IMR-90 (cell line): ENCODE measurements around the gene MIA2. TPM values are rescaled to one million over a fixed set of nuclear protein-coding genes. Genes with fewer than 3 reads are reported as not detected.

ENCODE experiments used
- ATAC-seq: fragments of 200-7000 bp; cut with Tn5 transposase; 2 replicates; pipeline ENCODE4 v1.9.1; 2020; ENCODE audit warnings: low read depth, mild to moderate bottlenecking, moderate library complexity
- BruUV-seq: library from RNA; stranded (reverse); fragments of 400-500 nt; replicated peaks from 2 replicates; lab custom pipeline; 2021; lab: Mats Ljungman, UMichigan
- CTCF ChIA-PET: fragments of 300-600 bp; formaldehyde crosslinking; extraction: SDS; loops from one replicate; lab custom pipeline; 2021; ENCODE audit warnings: antibody characterized with exemption; lab: Yijun Ruan, JAX
- POLR2A ChIA-PET: fragments of 300-600 bp; sonication (Branson Sonifier 250); formaldehyde crosslinking; loops from one replicate; lab custom pipeline; 2022; ENCODE audit warnings: antibody characterized with exemption; ENCODE audit not compliant: unreplicated experiment; lab: Charles Lee
- DNase-seq: peaks from one replicate; pipeline ENCODE4 v3.0.0; 2013
- H2AFZ ChIP-seq: replicated peaks from 2 replicates; pipeline ENCODE3; 2013; ENCODE audit warnings: low read length, mild to moderate bottlenecking; ENCODE audit not compliant: poor library complexity
- H2AK5ac ChIP-seq: 2 replicates; pipeline ENCODE4 v1.6.1; 2013; ENCODE audit warnings: low read depth, low read length, inconsistent platforms
- H2AK9ac ChIP-seq: replicated peaks from 2 replicates; pipeline ENCODE3; 2013; ENCODE audit warnings: mild to moderate bottlenecking, low read depth, low read length, moderate library complexity; ENCODE audit not compliant: poor library complexity
- H2BK120ac ChIP-seq: 2 replicates; pipeline ENCODE4 v1.6.1; 2013; ENCODE audit warnings: low read depth, low read length, inconsistent platforms
- H2BK15ac ChIP-seq: 3 replicates; pipeline ENCODE4 v1.6.1; 2013; ENCODE audit warnings: low read depth, low read length, inconsistent platforms
- H2BK20ac ChIP-seq: 2 replicates; pipeline ENCODE4 v1.6.1; 2013; ENCODE audit warnings: low read depth, mild to moderate bottlenecking, inconsistent platforms, low read length, moderate library complexity
- H2BK5ac ChIP-seq: 2 replicates; pipeline ENCODE4 v1.6.1; 2013; ENCODE audit warnings: mild to moderate bottlenecking, low read depth, low read length, inconsistent platforms; ENCODE audit not compliant: poor library complexity, severe bottlenecking
- H3K14ac ChIP-seq: replicated peaks from 2 replicates; pipeline ENCODE4 v1.6.1; 2013; ENCODE audit warnings: low read depth, low read length, inconsistent platforms
- H3K18ac ChIP-seq: 2 replicates; pipeline ENCODE4 v1.6.1; 2013; ENCODE audit warnings: low read depth, low read length, control low read depth
- H3K23ac ChIP-seq: 2 replicates; pipeline ENCODE4 v1.6.1; 2013; ENCODE audit warnings: low read depth, low read length, inconsistent platforms
- H3K27ac ChIP-seq: 2 replicates; pipeline ENCODE4 v1.5.1; 2013; ENCODE audit warnings: mild to moderate bottlenecking, control low read depth, low read length; ENCODE audit not compliant: insufficient read depth
- H3K27me3 ChIP-seq: 2 replicates; pipeline ENCODE4 v1.6.1; 2013; ENCODE audit warnings: low read length; ENCODE audit not compliant: control insufficient read depth, insufficient read depth
- H3K36me3 ChIP-seq: 2 replicates; pipeline ENCODE4 v1.6.1; 2013; ENCODE audit warnings: low read length, mixed read lengths; ENCODE audit not compliant: control insufficient read depth, insufficient read depth
- H3K4ac ChIP-seq: 2 replicates; pipeline ENCODE4 v1.6.1; 2013; ENCODE audit warnings: low read depth, low read length, inconsistent platforms
- H3K4me1 ChIP-seq: 2 replicates; pipeline ENCODE4 v1.6.1; 2013; ENCODE audit warnings: low read length, mixed read lengths; ENCODE audit not compliant: control insufficient read depth, insufficient read depth
- H3K4me2 ChIP-seq: 2 replicates; pipeline ENCODE4 v1.6.1; 2013; ENCODE audit warnings: low read depth, mild to moderate bottlenecking, control low read depth, low read length, moderate library complexity
- H3K4me3 ChIP-seq: 2 replicates; pipeline ENCODE4 v1.5.1; 2013; ENCODE audit warnings: low read depth, mild to moderate bottlenecking, control low read depth, low read length, moderate library complexity; ENCODE audit not compliant: insufficient read depth
- H3K56ac ChIP-seq: 2 replicates; pipeline ENCODE4 v1.6.1; 2013; ENCODE audit warnings: low read length, inconsistent platforms; ENCODE audit not compliant: insufficient read depth; ENCODE audit errors: extremely low read depth
- H3K79me1 ChIP-seq, 2 experiments: 2 replicates each; pipeline ENCODE4 v1.6.1; 2013; ENCODE audit warnings: low read length in 2 of 2, inconsistent platforms in 1 of 2, low read depth in 1 of 2
- H3K9ac ChIP-seq: 2 replicates; pipeline ENCODE4 v1.6.1; 2013; ENCODE audit warnings: low read depth, low read length, control low read depth
- H3K9me1 ChIP-seq: 2 replicates; pipeline ENCODE4 v1.6.1; 2013; ENCODE audit warnings: low read length, inconsistent platforms; ENCODE audit not compliant: insufficient read depth
- H3K9me3 ChIP-seq: 2 replicates; pipeline ENCODE4 v1.6.1; 2013; ENCODE audit warnings: low read length; ENCODE audit not compliant: control insufficient read depth, insufficient read depth
- H4K20me1 ChIP-seq: 2 replicates; pipeline ENCODE4 v1.6.1; 2013; ENCODE audit warnings: low read length, inconsistent platforms; ENCODE audit not compliant: insufficient read depth
- H4K5ac ChIP-seq: 2 replicates; pipeline ENCODE4 v1.6.1; 2013; ENCODE audit warnings: mild to moderate bottlenecking, low read depth, low read length, control low read depth
- H4K8ac ChIP-seq, 2 experiments: 2 replicates each; pipeline ENCODE4 v1.6.1; 2013; ENCODE audit warnings: low read depth in 2 of 2, low read length in 2 of 2, control low read depth in 1 of 2, inconsistent platforms in 1 of 2
- H4K91ac ChIP-seq: 2 replicates; pipeline ENCODE4 v1.6.1; 2013; ENCODE audit warnings: low read depth, low read length, inconsistent platforms; ENCODE audit not compliant: insufficient read depth
- CEBPB ChIP-seq: IDR thresholded peaks from 2 replicates; pipeline ENCODE4 v1.6.1; 2012; ENCODE audit warnings: low read depth, low read length, improper control_type of control experiment
- CHD1 ChIP-seq: IDR thresholded peaks from 2 replicates; pipeline ENCODE4 v1.6.1; 2012; ENCODE audit warnings: low read depth, low read length, improper control_type of control experiment
- CTCF ChIP-seq: conservative IDR thresholded peaks from 2 replicates; pipeline ENCODE4 v1.5.1; 2012; ENCODE audit warnings: mild to moderate bottlenecking, low read depth, low read length, improper control_type of control experiment
- ELK1 ChIP-seq: fragments of 150-350 bp; IDR thresholded peaks from 2 replicates; pipeline ENCODE4 v1.6.1; 2016; ENCODE audit warnings: low read depth, mild to moderate bottlenecking, low read length, moderate library complexity, borderline replicate concordance
- MAFK ChIP-seq: IDR thresholded peaks from 2 replicates; pipeline ENCODE4 v1.6.1; 2012; ENCODE audit warnings: low read depth, low read length, improper control_type of control experiment
- MAZ ChIP-seq: IDR thresholded peaks from 2 replicates; pipeline ENCODE4 v1.6.1; 2012; ENCODE audit warnings: low read depth, mild to moderate bottlenecking, low read length, improper control_type of control experiment, moderate library complexity, borderline replicate concordance
- NFE2L2 ChIP-seq: fragments of 150-350 bp; IDR thresholded peaks from 2 replicates; pipeline ENCODE4 v1.6.1; 2016; ENCODE audit warnings: low read depth, mild to moderate bottlenecking, low read length
- RAD21 ChIP-seq: IDR thresholded peaks from 2 replicates; pipeline ENCODE4 v1.6.1; 2012; ENCODE audit warnings: low read length, improper control_type of control experiment
- SMC3 ChIP-seq: fragments of 150-350 bp; IDR thresholded peaks from 2 replicates; pipeline ENCODE4 v1.6.1; 2016; ENCODE audit warnings: low read depth, mild to moderate bottlenecking, antibody characterized with exemption, low read length, moderate library complexity
- USF2 ChIP-seq: fragments of 150-350 bp; IDR thresholded peaks from 2 replicates; pipeline ENCODE4 v1.6.1; 2017; ENCODE audit warnings: mild to moderate bottlenecking, antibody characterized with exemption, low read length, low read depth
- WGBS, 2 experiments: methylation state at CpG; one replicate each; pipeline versions ENCODE4 v1.1.5 to v1.1.7; 2013; ENCODE audit warnings: missing lambda C conversion rate in 2 of 2; ENCODE audit not compliant: insufficient read length in 1 of 2; ENCODE audit errors: extremely low coverage in 2 of 2; 5-methylcytosine and 5-hydroxymethylcytosine counted together
- dilution Hi-C: fragments of 300-500 bp; cut with HindIII; formaldehyde crosslinking; loops from one replicate; pipeline ENCODE4 v1.14.3; 2018; ENCODE audit warnings: low sequenced_read_pairs; ENCODE audit not compliant: unreplicated experiment
- in situ Hi-C: fragments of 300-500 bp; cut with MboI; formaldehyde crosslinking; loops from 3 replicates; pipeline ENCODE4 v1.14.3; 2019; ENCODE audit warnings: low sequenced_read_pairs, inconsistent platforms, mixed read lengths
- intact Hi-C: fragments of 100-400 bp; cut with micrococcal nuclease; formaldehyde crosslinking; loops from 2 replicates; pipeline ENCODE4 v1.10.0; 2022
- polyA plus RNA-seq, 3 experiments: library from polyadenylated mRNA; depleted of rRNA; stranded (reverse); fragments of >200 nt; gene quantifications; 2 replicates each; pipeline ENCODE4 v1.2.3, GENCODE V29; 2012; ENCODE audit warnings: low replicate concordance in 1 of 3
- total RNA-seq: library from RNA; depleted of rRNA; stranded (reverse); fragments of >200 nt; gene quantifications from 2 replicates; pipeline ENCODE4 v1.2.3, GENCODE V29; 2012

Gene MIA2
- total and polyA plus RNA-seq, 2 of the 4 experiments (the other 2 are of a cell fraction), result 3.9 to 6.8 TPM

- CTCF ChIA-PET, result no interaction called here
- no peak overlapping the region for H3K23ac ChIP-seq
Measured at GRCh38 chr14:39398382-39398781, 164.7 kb downstream of the MIA2 start.

More at GRCh38 chr14:39398382-39398781, 164.7 kb downstream of the MIA2 start:
- Histone ChIP-seq H3K27me3 (no peaks in the 10 kb centered on the region), H3K14ac (no peak overlapping the region), H3K9me3 (no peaks in the 10 kb centered on the region), H3K27ac (no peak overlapping the region), H3K18ac (no peak overlapping the region), H3K4me3 (no peak overlapping the region), H2BK15ac (no peak overlapping the region), H3K56ac (no peak overlapping the region), H3K79me1 (peaks cover 6 to 8% of the 10 kb centered on the region in 2 experiments; a peak in 3 of 4 replicates), H3K9me1 (peaks cover 7% of the 10 kb centered on the region), H4K5ac (no peak overlapping the region), H3K9ac (no peak overlapping the region), H4K8ac (no peak overlapping the region), H2AK5ac (no peak overlapping the region), H3K4me2 (no peak overlapping the region), H3K4ac (no peak overlapping the region), H2AFZ (no peak overlapping the region), H2BK5ac (no peak overlapping the region), H2AK9ac (no peak overlapping the region), H4K91ac (no peak overlapping the region), H3K36me3 (peaks cover 13% of the 10 kb centered on the region), H3K4me1 (peaks cover 1% of the 10 kb centered on the region; the same call in 1 of the 2 replicates), H2BK20ac (no peak overlapping the region), H4K20me1 (no peaks in the 10 kb centered on the region), H2BK120ac (no peak overlapping the region)
- POLR2A ChIA-PET, result no interaction called here
- dilution Hi-C loops, result no loop called here
- no peak for TF ChIP-seq CTCF
- no peak for TF ChIP-seq CEBPB
- TF ChIP-seq NFE2L2, result no peak
- no peak for TF ChIP-seq SMC3
- no peak for TF ChIP-seq ELK1
- no peak for TF ChIP-seq CHD1
- no peak for TF ChIP-seq USF2
- no peak for TF ChIP-seq MAFK
- TF ChIP-seq MAZ, result no peak
- no peak for TF ChIP-seq RAD21
- no peak for ATAC-seq
- no peak for DNase-seq
- in situ Hi-C loops, result no loop called here
- BruUV-seq, result no TSS peak
- intact Hi-C loops, result no loop called here
- no CpG with 5 or more reads among the region's 6 CpGs for WGBS, 2 experiments
